NK-92 treated with Interleukin-12 subunit alpha and Interleukin-12 subunit beta, amount 100 ng/mL, for 24 hours (cell line): ENCODE results near the gene EGFLAM.

Experiments
- DNase-seq: peaks from one replicate; lab custom pipeline; 2025; lab: John Stamatoyannopoulos, UW

EGFLAM gene

GRCh38 chr5:38258319-38259061 lies at the start of gene EGFLAM:
Gene EGFLAM, plus strand, starts transcription at chr5:38258559. Its CDS starts 196 bp downstream, at chr5:38258755.
- DNase-seq: no peak

DNA sequence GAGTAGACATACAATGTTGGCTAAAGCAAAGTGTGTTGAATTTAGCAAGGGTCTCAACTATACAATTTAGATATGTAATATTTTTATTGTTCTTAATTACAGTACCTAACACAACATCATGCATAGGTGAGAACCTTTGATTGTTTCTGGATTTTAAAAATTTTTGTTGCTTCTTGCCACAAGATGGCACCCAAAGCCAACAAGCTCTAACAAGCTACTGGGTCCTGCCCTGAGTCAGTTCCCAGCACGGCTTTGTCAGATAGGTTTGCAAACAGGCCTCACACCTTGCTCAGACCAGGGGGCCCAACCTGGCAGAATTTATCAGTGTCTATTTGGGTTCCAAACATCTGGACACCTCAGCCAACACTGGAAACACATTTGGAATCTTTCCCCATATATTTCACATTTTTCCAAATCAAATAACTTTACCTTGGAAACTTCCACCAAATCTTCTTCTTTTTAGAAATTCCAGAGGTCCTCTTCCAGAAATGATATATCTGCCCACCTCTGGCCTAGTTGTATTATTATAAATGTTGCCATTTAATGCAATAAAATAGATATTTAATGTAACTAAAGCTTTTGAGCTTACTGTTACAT lies 49.5 kb upstream of the EGFLAM start:
- DNase-seq: no peak

- DNase-seq: no peak
These were observed 47.5 kb upstream of the EGFLAM start for GRCh38 chr5:38210676-38211353.

GRCh38 chr5:38211354-38211710 lies 47.0 kb upstream of the EGFLAM start:
- DNase-seq: no peak

DNA sequence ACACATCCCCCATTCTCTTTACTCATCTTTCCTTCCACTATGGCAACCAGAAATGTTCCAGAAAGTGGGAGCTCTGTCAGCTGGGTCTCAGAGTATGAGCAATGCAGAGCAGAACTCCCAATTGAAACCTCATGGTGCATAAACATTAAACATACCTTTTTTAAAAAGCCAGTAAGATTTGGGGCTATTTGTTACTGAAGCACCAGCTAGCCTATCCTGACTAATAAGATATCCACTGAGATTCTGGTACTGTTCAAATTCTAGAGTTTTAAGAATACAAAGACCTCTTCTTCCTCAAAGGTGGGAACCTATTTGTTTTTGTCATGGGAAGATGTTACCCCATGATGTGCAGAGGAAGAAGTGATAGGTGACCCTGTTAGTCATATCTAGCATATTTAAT lies 46.1 kb upstream of the EGFLAM start:
- DNase-seq: no peak

DNA sequence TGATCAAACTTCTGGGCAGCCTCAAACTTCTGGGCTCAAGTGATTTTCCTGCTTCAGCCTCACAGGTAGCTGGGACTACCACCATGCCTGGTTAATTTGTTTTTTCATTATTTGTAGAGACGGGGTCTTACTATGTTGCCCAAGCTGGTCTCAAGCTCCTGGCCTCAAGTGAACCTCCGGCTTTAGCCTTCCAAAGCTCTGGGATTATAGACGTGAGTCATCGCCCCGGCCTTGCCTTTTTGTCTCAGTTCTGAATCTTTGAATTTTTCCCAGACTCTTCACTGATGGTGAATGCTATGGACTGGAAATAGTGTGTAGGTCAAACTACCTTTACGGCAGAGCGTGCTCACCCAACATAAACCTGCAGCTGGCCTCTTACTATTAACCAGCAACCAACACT lies 32.3 kb upstream of the EGFLAM start:
- DNase-seq: no peak

GRCh38 chr5:38228914-38229313 lies 29.4 kb upstream of the EGFLAM start:
- DNase-seq: no peak

DNA sequence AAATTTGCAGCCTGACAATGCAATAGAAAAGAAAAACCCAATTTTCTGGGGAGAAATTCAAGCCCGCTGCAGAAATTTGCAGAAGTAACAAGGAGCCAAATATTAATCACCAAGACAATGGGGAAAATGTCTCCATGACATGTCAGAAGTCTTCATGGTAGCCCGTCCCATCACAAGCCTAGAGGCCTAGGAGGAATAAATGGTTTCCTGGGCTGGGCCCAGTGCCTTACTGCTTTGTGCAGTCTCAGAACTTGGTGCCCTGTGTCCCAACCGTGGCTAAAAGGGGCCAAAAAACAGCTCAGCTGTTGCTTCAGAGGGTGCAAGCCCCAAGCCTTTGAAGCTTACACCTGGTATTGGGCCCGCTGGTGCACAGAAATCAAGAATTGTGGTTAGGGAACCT lies 23.6 kb upstream of the EGFLAM start:
- no peak for DNase-seq

DNA sequence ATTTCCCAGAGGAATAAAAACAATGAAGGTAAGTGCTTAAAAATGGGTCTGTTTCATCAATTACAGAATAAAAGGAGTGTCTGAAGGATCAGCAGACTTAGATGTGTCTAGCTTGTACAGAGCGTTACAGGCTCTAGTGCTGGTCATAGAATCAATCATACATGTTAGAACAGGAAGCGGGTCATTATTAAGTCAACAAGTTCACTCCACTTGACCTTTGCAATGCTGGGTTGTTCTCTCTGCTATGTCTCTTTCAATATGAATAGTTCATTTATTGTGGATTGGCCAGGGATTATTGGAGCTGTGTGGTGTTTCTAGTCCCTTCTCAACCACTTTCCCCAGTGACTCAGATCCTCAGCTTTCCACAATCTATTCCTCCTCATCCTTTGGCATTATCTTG lies 20.7 kb upstream of the EGFLAM start:
- DNase-seq: no peak

- DNase-seq: no peak
These were observed 18.1 kb upstream of the EGFLAM start for GRCh38 chr5:38240212-38240611.

GRCh38 chr5:38241655-38242054 lies 16.7 kb upstream of the EGFLAM start:
- DNase-seq: no peak

GRCh38 chr5:38245307-38245706 lies 13.1 kb upstream of the EGFLAM start:
- DNase-seq: no peak

- DNase-seq: no peak
These were observed 9.1 kb upstream of the EGFLAM start for GRCh38 chr5:38249301-38249700.

DNA sequence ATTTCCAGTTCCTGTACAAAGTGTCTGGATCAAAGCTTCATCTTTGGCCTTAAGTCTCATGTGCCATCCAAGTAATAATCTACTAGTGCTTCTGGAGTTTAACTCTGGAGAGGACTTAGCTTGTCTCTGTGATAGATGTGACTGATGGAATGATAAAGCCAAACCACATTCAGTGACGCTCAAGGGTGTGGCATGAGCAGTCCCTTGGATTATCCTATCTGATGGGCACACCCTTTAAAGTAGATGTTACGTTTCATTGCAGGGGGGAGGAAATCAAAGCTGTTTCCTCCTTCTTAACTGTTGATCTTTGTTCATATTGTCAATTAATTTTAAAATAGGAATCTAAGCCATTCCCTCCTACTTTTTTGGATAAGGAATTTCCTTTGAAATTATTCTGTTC lies 8.5 kb upstream of the EGFLAM start:
- DNase-seq: no peak

GRCh38 chr5:38250763-38251448 lies 7.5 kb upstream of the EGFLAM start:
- DNase-seq: no peak

DNA sequence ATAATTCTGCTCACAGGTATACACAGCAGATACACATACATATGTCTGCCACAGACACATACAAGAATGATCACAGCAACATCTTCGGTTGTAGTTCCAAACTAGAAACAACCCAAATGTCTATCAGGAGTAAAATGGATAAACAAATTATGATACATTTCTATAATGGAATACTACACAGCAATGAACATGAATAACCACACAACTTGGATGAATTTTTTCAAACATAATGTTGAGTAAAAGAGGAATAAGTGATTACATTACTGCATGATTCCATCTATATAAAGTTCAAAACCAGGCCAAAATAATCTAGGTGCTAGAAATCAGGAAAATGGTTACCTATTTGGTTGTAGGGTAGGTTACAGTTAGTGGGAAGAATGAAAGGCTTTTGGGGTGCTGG lies 4.6 kb upstream of the EGFLAM start:
- no peak for DNase-seq

DNA sequence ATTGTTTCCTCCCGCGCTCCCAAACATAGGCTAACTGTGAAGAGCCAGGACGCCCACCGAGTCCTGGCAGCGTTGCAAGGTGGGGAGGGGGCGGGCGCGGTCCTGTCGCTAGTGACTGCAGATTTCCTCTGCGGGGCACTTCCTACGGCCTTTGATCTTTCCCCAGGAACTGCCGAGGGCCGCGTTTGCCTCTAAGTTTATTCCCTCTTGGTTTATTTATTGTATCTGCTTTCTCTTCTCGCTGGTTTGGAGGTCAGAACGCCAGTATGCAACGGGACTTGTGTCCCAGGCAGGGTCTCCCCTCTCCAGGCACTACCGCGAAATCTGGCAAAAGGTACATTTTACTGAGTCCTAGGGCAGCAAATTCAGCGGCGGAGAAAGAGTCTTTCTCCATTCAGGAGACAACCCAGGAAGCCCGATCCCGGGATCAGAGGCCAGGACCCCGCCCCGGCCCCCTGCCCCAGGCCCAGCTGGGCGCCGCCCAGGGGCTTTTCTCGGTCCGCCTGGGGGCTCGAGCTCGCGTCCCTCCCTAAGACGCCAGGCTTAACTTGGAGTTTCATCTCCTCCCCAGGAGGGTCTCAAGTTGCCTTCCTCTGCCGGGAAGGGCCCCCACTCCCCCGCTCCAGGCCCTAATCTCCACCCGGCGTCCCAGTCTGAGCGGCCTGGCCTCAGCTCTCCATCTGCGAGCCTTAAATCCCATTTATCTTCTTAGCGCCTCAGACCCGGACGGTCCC lies 884 bp upstream of the EGFLAM start:
- DNase-seq: no peak

DNA sequence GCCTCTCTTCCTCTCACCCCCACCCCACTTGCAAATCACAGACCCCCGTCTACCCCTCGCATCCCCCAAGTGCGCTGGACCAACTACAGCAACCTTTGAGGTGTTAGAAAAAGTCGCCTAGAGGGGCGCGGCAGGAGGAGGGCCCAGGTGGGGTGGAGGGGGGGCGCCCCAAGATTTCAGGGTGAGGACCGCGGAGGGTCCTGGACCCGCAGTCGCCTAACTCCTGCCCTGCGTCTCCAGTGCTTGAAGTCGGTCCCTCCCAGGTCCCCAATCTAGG lies 379 bp upstream of the EGFLAM start:
- DNase-seq: no peak

GRCh38 chr5:38259062-38259808 lies 876 bp downstream of the EGFLAM start:
- DNase-seq: no peak

DNA sequence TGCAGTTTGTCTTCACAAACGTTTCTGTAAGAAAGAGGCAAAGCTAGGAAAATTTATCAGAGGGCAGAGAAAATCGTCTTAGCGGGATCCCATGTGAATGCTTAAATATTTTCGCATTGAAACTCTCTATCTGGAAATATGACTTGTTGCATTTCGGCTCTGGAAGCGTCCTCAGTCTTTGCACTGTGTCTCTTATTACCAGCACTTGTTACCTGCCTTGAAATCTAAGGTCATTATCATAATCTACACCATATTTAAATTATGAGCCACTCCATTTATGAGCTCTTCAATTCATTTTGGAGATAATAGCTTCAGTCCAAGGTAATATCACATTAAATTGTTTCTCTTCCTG lies 1.4 kb downstream of the EGFLAM start:
- no peak for DNase-seq

GRCh38 chr5:38263983-38264382 lies 5.6 kb downstream of the EGFLAM start:
- no peak for DNase-seq
